Lung (tissue), 12 donors: ENCODE measurements around the gene MLEC. TPM values are rescaled to one million over a fixed set of nuclear protein-coding genes. Genes with fewer than 3 reads are reported as not detected.

Experiments used
- ATAC-seq: fragments of 200-7000 bp; cut with Tn5 transposase; one replicate; pipeline ENCODE4 v1.9.1; 2020; ENCODE audit warnings: moderate number of reproducible peaks; ENCODE audit not compliant: insufficient read depth, low FRiP score
- DNase-seq, 3 donors: peaks; one replicate each; pipeline ENCODE4 v3.0.0-alpha.2; 2013 to 2017
- H3K27ac ChIP-seq, 2 donors: one replicate each; pipeline ENCODE4 v1.5.1; 2013; ENCODE audit warnings: mild to moderate bottlenecking in 2 of 2, moderate library complexity in 2 of 2, control low read depth in 1 of 2, inconsistent platforms in 1 of 2, low read depth in 1 of 2, low read length in 1 of 2
- H3K27me3 ChIP-seq, 3 donors: one replicate each; pipeline ENCODE4 v1.5.1; 2013; ENCODE audit warnings: low read length in 2 of 3; ENCODE audit not compliant: control insufficient read depth in 3 of 3, insufficient read depth in 3 of 3
- H3K36me3 ChIP-seq, 4 donors: one replicate each; pipeline ENCODE4 v1.5.1; 2013; ENCODE audit warnings: low read length in 4 of 4, mild to moderate bottlenecking in 1 of 4, moderate library complexity in 1 of 4; ENCODE audit not compliant: control insufficient read depth in 4 of 4, insufficient read depth in 4 of 4
- H3K4me1 ChIP-seq, 5 donors: one replicate each; pipeline ENCODE4 v1.5.1; 2013; ENCODE audit warnings: low read length in 5 of 5, mild to moderate bottlenecking in 2 of 5, moderate library complexity in 1 of 5; ENCODE audit not compliant: control insufficient read depth in 5 of 5, insufficient read depth in 5 of 5
- H3K4me3 ChIP-seq: one replicate; pipeline ENCODE4 v1.5.1; 2013; ENCODE audit warnings: mild to moderate bottlenecking, control low read depth, moderate library complexity
- H3K9ac ChIP-seq, 2 donors: one replicate each; pipeline ENCODE4 v1.5.1; 2013; ENCODE audit warnings: low read length in 2 of 2, control low read depth in 1 of 2; ENCODE audit not compliant: insufficient read depth in 1 of 2
- H3K9me3 ChIP-seq, 4 donors: one replicate each; pipeline ENCODE4 v1.5.1; 2013; ENCODE audit warnings: low read length in 3 of 4, mild to moderate bottlenecking in 1 of 4, moderate library complexity in 1 of 4; ENCODE audit not compliant: control insufficient read depth in 4 of 4, insufficient read depth in 3 of 4
- CTCF ChIP-seq: IDR thresholded peaks from 2 replicates; pipeline ENCODE4 v1.5.1; 2012; ENCODE audit warnings: mild to moderate bottlenecking; ENCODE audit errors: control extremely low read depth, extremely low read depth
- WGBS, 2 donors: extraction: QIAGEN DNeasy Blood & Tissue Kit; methylation state at CpG; one replicate each; pipeline ENCODE4 v1.1.7; 2013; 5-methylcytosine and 5-hydroxymethylcytosine counted together
- polyA plus RNA-seq, 2 donors: library from polyadenylated mRNA; stranded (reverse); fragments of 200-250 nt; gene quantifications; one replicate each; pipeline ENCODE4 v1.2.1, GENCODE V29; 2013
- total RNA-seq, 2 donors: library from RNA; depleted of rRNA in 1 of 2; stranded (reverse); fragments of >200 nt in 1 of 2; gene quantifications; one replicate each; pipeline ENCODE4 v1.2.1, GENCODE V29; 2014 to 2021
- donor health status: control.
- donor health status: control.
- donor health status: Bipolar disorder and iron deficiency.
- donor health status: healthy.
- donor health status: DM: yes; HTN: yes; CAD: no.

MLEC gene
- total and polyA plus RNA-seq, 4 donors: 34.1 to 161 (median 53.7) TPM

GRCh38 chr12:120652656-120653435 is 34.1 kb upstream of the MLEC start:
- peaks cover 0 to 24% (median 0%) of the 10 kb centered on the region in 5 donors for H3K4me1 ChIP-seq
- H3K27ac ChIP-seq: no peak overlapping the region
- no peaks in the 10 kb centered on the region for H3K36me3 ChIP-seq
- H3K27me3 ChIP-seq: peaks cover 0 to 30% (median 0%) of the 10 kb centered on the region in 3 donors
- no peak overlapping the region for H3K9ac ChIP-seq
- WGBS, 2 donors: 62 to 73% methylated on average over 10 of the region's 10 CpGs
- no peak overlapping the region for H3K4me3 ChIP-seq
- no peak for DNase-seq
- no peak for TF ChIP-seq CTCF
- ATAC-seq: no peak
- H3K9me3 ChIP-seq: no peaks in the 10 kb centered on the region

- no peak for ATAC-seq
- Histone ChIP-seq H3K9ac (no peak overlapping the region), H3K4me1 (peaks cover 0 to 20% (median 0%) of the 10 kb centered on the region in 5 donors), H3K36me3 (no peaks in the 10 kb centered on the region), H3K27ac (peak overlapping the region in 1 of 2 donors; percentile 61), H3K4me3 (no peak overlapping the region), H3K9me3 (no peaks in the 10 kb centered on the region), H3K27me3 (peaks cover 0 to 30% (median 0%) of the 10 kb centered on the region in 3 donors)
- no peak for DNase-seq
- WGBS, 2 donors: 91 to 94% methylated on average over 11 of the region's 11 CpGs
- TF ChIP-seq CTCF: no peak
These were observed 33.3 kb upstream of the MLEC start for GRCh38 chr12:120653611-120654010.

- no peak for DNase-seq
- Histone ChIP-seq H3K36me3 (no peaks in the 10 kb centered on the region), H3K27ac (peak overlapping the region in 1 of 2 donors; percentile 61), H3K4me1 (peaks cover 0 to 12% (median 0%) of the 10 kb centered on the region in 5 donors), H3K27me3 (peaks cover 0 to 26% (median 0%) of the 10 kb centered on the region in 3 donors), H3K9me3 (no peaks in the 10 kb centered on the region), H3K4me3 (no peak overlapping the region), H3K9ac (no peak overlapping the region)
- TF ChIP-seq CTCF: no peak
- WGBS, 2 donors: 78 to 82% methylated on average over 10 of the region's 10 CpGs
- ATAC-seq: no peak
These were observed 32.3 kb upstream of the MLEC start for GRCh38 chr12:120654656-120655055.
